BJ (cell line): ENCODE measurements around the gene OBP2A. TPM values are rescaled to one million over a fixed set of nuclear protein-coding genes. Genes with fewer than 3 reads are reported as not detected.

Experiments
- CTCF ChIA-PET: fragments of 350-600 bp; formaldehyde crosslinking; extraction: SDS; loops from one replicate; lab custom pipeline; 2021; ENCODE audit warnings: antibody characterized with exemption, inconsistent platforms; lab: Yijun Ruan, JAX
- POLR2A ChIA-PET: fragments of 300-600 bp; sonication (Branson Sonifier 250); formaldehyde crosslinking; extraction: SDS; loops from one replicate; lab custom pipeline; 2021; ENCODE audit warnings: antibody characterized with exemption; lab: Charles Lee
- DNase-seq: peaks from one replicate; pipeline ENCODE4 v3.0.0-alpha.2; 2011; ENCODE audit warnings: low read depth
- H3K27me3 ChIP-seq: 2 replicates; pipeline ENCODE4 v1.6.0; 2011; ENCODE audit warnings: low read length; ENCODE audit not compliant: control insufficient read depth, insufficient read depth
- H3K36me3 ChIP-seq: 2 replicates; pipeline ENCODE4 v1.5.1; 2011; ENCODE audit warnings: low read length; ENCODE audit not compliant: control insufficient read depth, insufficient read depth
- H3K4me3 ChIP-seq: 2 replicates; pipeline ENCODE4 v1.5.1; 2011; ENCODE audit warnings: low read depth, mild to moderate bottlenecking, control low read depth, low read length
- CTCF ChIP-seq: IDR thresholded peaks from 2 replicates; pipeline ENCODE4 v1.5.1; 2011; ENCODE audit warnings: low read depth, mild to moderate bottlenecking, control low read depth, inconsistent platforms, low read length, moderate library complexity; ENCODE audit not compliant: insufficient read depth
- polyA plus RNA-seq: library from polyadenylated mRNA; depleted of rRNA; stranded (reverse); fragments of >200 nt; gene quantifications from 2 replicates; pipeline ENCODE4 v1.2.3, GENCODE V29; 2011

Gene OBP2A
- polyA plus RNA-seq, 1 experiment = not detected

GRCh38 chr9:135582966-135583687 lies 37.2 kb downstream of the OBP2A start:
- ChIA-PET POLR2A (no interaction called here), CTCF (no interaction called here)
- H3K4me3 ChIP-seq = no peak overlapping the region
- H3K27me3 ChIP-seq = no peaks in the 10 kb centered on the region
- TF ChIP-seq CTCF = no peak
- DNase-seq = no peak
- H3K36me3 ChIP-seq = no peaks in the 10 kb centered on the region

- CTCF ChIA-PET = no interaction called here
- Histone ChIP-seq H3K36me3 (no peaks in the 10 kb centered on the region), H3K27me3 (no peaks in the 10 kb centered on the region), H3K4me3 (no peak overlapping the region)
- DNase-seq = no peak
- no peak for TF ChIP-seq CTCF
- POLR2A ChIA-PET = no interaction called here
These were observed 37.7 kb downstream of the OBP2A start for GRCh38 chr9:135583688-135584011.

- H3K4me3 ChIP-seq = no peak overlapping the region
- no peaks in the 10 kb centered on the region for H3K27me3 ChIP-seq
- ChIA-PET POLR2A (no interaction called here), CTCF (no interaction called here)
- H3K36me3 ChIP-seq = no peaks in the 10 kb centered on the region
- DNase-seq = no peak
- no peak for TF ChIP-seq CTCF
These were observed 38.4 kb downstream of the OBP2A start for GRCh38 chr9:135584371-135584770.

GRCh38 chr9:135584934-135585333 lies 39.0 kb downstream of the OBP2A start:
- Histone ChIP-seq H3K4me3 (no peak overlapping the region), H3K27me3 (no peaks in the 10 kb centered on the region), H3K36me3 (no peaks in the 10 kb centered on the region)
- no peak for TF ChIP-seq CTCF
- ChIA-PET CTCF (no interaction called here), POLR2A (no interaction called here)
- no peak for DNase-seq

- Histone ChIP-seq H3K27me3 (no peaks in the 10 kb centered on the region), H3K4me3 (no peak overlapping the region), H3K36me3 (no peaks in the 10 kb centered on the region)
- ChIA-PET POLR2A (no interaction called here), CTCF (no interaction called here)
- DNase-seq = no peak
- TF ChIP-seq CTCF = no peak
These were observed 40.7 kb downstream of the OBP2A start for GRCh38 chr9:135586601-135587109.
